PFSK-1 (cell line): ENCODE data around the gene TNFSF12.

ENCODE experiments used
- FOXP2 ChIP-seq: optimal IDR thresholded peaks from 2 replicates; pipeline ENCODE3; 2011; ENCODE audit warnings: borderline replicate concordance, control low read depth, inconsistent platforms; ENCODE audit not compliant: insufficient read depth; ENCODE audit errors: extremely low read length, extremely low read depth
- POLR2AphosphoS5 ChIP-seq: IDR thresholded peaks from 2 replicates; pipeline ENCODE4 v1.6.1; 2012; ENCODE audit warnings: low read depth, mild to moderate bottlenecking, control low read depth, low read length, moderate library complexity
- REST ChIP-seq, 2 experiments: IDR thresholded peaks; 2 replicates each; pipeline versions ENCODE4 v1.6.1 to v1.8.0; 2011 to 2012; ENCODE audit warnings: low read depth in 2 of 2, low read length in 2 of 2, control low read depth in 1 of 2, inconsistent platforms in 1 of 2, mild to moderate bottlenecking in 1 of 2, moderate library complexity in 1 of 2; ENCODE audit not compliant: insufficient read depth in 1 of 2
- SIN3A ChIP-seq: IDR thresholded peaks from 2 replicates; pipeline ENCODE4 v1.6.1; 2012; ENCODE audit warnings: mild to moderate bottlenecking, low read length, moderate library complexity, borderline replicate concordance; ENCODE audit not compliant: insufficient read depth
- TAF1 ChIP-seq: IDR thresholded peaks from 2 replicates; pipeline ENCODE4 v1.6.1; 2012; ENCODE audit warnings: low read length, control low read depth, borderline replicate concordance; ENCODE audit not compliant: insufficient read depth

GRCh38 chr17:7591596-7591995, 42.7 kb downstream of the TNFSF12 start:
- no peak for TF ChIP-seq REST (IDR thresholded peaks at IDR 0.05; ENCODE audit: insufficient read depth in 1 of 2, low read depth in 2 of 2, low read length in 2 of 2)
- no peak for TF ChIP-seq POLR2AphosphoS5
- TF ChIP-seq TAF1, result no peak
- no peak for TF ChIP-seq SIN3A
- no peak for TF ChIP-seq FOXP2
